Globus pallidus (tissue), 1 donor: ENCODE results near the gene TCF7L1.
"Not testable (repeated sequence)": the region's sequence is repeated elsewhere in the genome, so short reads cannot be mapped to it uniquely, and the experiment has no call there.

Experiments
- DNase-seq: peaks from one replicate; pipeline ENCODE4 v3.0.0-alpha.2; 2015; ENCODE audit warnings: low spot score

The TCF7L1 gene

DNA sequence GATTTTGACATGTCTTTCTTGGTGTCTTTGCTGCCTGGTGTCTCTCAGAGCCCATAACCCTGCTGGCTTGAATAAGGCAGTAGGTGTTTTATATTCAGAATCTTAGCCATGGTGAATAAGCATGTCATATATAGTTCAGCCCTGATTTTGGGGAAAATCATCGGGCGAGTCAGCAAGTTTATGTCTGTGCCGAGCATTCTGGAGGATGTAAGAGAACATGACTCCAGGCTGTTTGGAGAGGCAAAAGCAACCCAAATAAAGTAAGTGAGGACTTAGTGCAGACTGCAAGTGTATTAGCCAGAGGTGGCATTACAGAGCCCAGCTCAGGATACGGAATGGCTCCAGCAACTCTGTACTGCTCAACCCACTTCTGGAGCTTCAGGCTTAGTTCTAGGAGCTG, 50.3 kb downstream of the TCF7L1 start:
- DNase-seq = no peak

- no peak for DNase-seq
These were observed 51.0 kb downstream of the TCF7L1 start for GRCh38 chr2:85184231-85184630.

DNA sequence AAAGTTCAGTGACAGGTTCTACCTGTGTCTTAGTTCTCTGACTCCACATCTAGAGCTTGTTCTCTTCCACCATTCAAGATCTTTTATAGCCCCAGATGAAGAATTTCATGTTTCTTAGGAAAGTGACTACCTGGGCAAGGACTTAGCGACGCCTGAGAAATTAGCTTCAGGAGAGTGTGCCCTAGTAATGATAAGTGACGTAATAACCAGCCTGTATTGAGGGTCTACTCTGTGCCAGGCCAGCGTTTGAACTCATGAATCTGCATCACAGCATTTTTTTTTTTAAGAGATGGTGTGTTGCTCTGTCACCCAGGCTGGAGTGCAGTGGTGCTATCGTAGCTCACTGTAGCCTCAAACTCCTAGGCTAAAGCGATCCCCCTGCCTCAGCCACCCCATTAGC, 51.8 kb downstream of the TCF7L1 start:
- no peak for DNase-seq

DNA sequence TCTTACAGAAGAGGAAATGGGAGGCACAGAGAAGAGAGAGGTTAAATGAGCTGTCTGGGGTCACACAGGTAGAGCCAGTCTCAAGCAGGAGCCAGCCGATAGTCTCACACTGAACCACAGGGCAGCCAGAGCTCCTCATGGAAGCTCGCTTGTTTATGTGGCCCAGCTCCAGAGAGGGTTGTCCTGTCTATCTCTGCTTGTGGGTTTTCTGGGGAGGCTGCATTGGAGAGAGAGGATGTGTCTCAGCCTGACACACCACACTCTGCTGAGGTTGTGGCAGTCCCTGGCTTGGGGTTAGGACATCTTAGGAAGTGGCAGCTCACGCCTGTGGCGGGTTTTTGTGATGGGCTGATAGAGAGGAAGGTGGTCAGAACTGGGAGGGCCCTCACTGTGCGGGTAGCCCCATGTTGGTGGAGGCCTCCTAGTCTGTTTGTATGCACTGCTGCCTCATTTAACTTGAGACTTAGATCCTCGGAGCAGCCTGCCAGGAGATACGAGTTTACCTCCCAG, 52.3 kb downstream of the TCF7L1 start:
- DNase-seq = no peak

DNA sequence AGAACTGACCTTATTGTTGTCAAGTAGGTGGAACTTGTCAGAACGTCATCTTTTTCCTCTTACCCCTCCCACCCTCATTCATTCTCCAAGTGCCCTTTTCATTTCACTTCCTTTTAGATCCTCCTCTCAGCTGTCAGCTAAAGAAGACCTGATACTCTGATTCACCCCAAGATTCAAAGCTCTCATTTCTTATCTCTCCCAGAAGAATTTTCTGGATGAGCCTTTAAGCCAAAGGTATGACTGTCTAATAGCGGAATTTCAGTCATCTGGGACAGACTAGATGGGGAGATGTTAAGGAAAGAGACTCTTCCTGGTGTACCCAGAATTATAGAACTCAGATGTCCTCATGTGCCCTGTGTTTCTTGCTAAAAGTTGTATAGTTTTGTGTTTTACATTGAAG, 53.9 kb downstream of the TCF7L1 start:
- no peak for DNase-seq

GRCh38 chr2:85188852-85189251, 55.7 kb downstream of the TCF7L1 start:
- DNase-seq = no peak

- peak; percentile 40 for DNase-seq
These were observed 56.5 kb downstream of the TCF7L1 start for GRCh38 chr2:85189606-85190270.

GRCh38 chr2:85191157-85191556, 58.0 kb downstream of the TCF7L1 start:
- no peak for DNase-seq

- DNase-seq = no peak
These were observed 61.7 kb downstream of the TCF7L1 start for GRCh38 chr2:85194780-85195480.

GRCh38 chr2:85195956-85196355, 62.8 kb downstream of the TCF7L1 start:
- peak; percentile 18 for DNase-seq

- DNase-seq = no peak
These were observed 66.5 kb downstream of the TCF7L1 start for GRCh38 chr2:85199698-85200097.

- no peak for DNase-seq
These were observed 76.7 kb downstream of the TCF7L1 start for GRCh38 chr2:85209887-85210286.

DNA sequence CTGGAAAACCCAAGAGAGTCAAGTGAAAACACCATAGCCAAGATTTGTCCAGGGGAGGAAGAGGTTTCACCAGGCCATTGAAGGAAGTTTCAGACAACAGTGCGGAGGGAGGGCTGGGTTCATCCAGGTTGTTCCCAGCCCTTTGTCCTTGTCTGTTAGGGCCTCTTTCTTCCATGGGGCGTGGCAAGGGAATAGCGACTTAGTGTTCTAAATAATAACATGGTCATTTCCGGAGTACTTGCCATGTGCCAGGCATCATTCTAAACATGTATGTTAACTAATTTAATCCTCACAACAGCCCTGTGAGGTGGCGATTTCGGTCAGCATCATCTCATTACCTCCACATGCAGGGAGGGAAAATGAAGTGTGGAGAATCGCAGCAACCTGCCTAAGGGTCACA, 77.3 kb downstream of the TCF7L1 start:
- no peak for DNase-seq

DNA sequence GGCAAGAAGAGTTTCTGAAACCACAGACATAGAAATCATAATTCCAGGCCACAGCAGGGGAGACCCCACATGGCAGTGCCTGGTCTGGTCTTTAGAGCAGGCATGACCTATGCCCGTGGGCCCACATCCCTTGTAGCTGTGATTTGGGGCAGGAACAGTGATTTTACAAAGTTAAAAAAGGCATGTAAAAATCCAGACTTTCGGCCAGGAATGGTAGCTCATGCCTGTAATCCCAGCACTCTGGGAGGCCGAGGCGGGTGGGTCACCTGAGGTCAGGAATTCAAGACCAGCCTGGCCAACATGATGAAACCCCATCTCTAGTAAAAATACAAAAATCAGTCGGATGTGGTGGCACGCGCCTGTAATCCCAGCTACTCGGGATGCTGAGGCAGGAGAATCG, 78.4 kb downstream of the TCF7L1 start:
- not testable (repeated sequence) for DNase-seq

- DNase-seq = no peak
These were observed 79.6 kb downstream of the TCF7L1 start for GRCh38 chr2:85212841-85213240.

- DNase-seq = no peak
These were observed 80.2 kb downstream of the TCF7L1 start for GRCh38 chr2:85213404-85213803.

DNA sequence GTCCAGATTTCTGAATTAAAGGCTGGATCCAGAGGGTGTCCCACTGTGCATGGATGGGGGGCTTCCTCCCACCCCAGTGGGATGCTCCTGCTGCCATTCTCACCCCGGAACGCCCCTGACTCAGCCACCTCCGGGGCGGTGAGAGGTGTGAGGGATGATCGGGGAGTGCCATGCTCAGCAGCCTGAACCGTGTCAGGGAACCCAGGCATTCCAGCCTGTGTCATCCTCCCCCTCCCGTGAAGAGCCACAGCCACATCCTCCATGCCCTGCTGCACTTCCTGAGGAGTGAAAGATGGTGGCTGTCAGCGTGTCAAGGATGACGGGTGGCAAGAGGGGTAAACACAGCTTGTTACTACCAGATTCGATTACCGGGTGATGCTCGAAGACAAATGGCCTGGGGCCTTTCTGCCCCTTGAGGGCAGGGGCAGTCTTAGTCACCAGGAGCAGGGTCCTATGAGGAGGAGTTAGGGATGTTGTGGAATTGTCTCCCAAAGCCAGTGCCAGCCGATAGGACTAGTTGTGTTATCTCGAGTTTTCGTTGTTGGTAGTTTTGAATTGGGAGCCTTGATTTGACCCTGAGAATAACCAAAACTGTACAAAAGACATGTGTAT, 80.8 kb downstream of the TCF7L1 start:
- DNase-seq = no peak

DNA sequence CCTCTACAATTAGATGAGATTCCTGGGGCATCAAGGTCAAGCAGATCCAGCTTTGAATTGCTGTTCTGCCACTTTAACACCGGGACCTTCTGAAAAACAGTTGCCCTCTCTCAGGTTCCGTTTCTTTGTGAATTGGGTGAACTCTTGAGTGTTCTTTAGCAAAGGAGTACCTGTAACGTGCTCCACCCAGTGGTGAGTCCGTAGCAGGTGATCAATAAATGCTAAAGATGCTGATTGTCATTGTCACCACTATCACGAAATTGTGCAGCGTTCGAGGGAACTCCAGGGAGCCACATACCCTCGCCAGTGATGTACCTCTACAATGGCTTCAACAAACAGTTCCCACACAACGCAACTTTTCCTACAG, 81.9 kb downstream of the TCF7L1 start:
- DNase-seq = no peak

- peak; percentile 76 for DNase-seq
These were observed 82.5 kb downstream of the TCF7L1 start for GRCh38 chr2:85215448-85216401.

DNA sequence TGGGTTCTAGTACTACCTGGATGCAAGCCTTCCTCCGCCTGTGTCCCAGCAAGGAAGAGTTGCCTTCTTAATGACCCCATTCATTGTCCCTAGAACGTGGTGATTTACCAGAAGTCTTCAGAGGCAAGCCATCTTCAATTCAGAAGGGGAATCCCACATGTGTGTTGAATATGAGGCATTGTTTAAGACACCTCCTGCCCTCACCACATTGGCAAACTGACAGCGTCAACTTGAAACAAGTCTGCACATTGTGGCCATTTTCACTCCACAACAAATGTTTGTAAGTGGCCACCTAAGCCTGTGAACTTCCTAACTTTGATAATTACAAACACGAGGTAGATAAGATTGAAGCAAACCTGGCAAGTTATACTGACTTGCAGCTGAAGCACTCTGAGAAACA, 83.7 kb downstream of the TCF7L1 start:
- no peak for DNase-seq

GRCh38 chr2:85221067-85221691, 88.0 kb downstream of the TCF7L1 start:
- no peak for DNase-seq

GRCh38 chr2:85222792-85223191, 89.6 kb downstream of the TCF7L1 start:
- DNase-seq = no peak
